ENCODE measurements around the gene NUP155.

GRCh38 chr5:37248970-37249814 is 121.7 kb downstream of the NUP155 start, which contains the start of gene CPLANE1:
- no peak for TF ChIP-seq CTCF (IDR thresholded peaks at IDR 0.05)
- TF ChIP-seq POLR2A (IDR thresholded peaks at IDR 0.05), result peak; percentile 30 to 75

All from uterus (tissue), 2 donors.